GM21529 (cell line): ENCODE results near the gene LGI4.

Source experiments
- ATAC-seq: cut with Tn5 transposase; IDR thresholded peaks from one replicate; pipeline ENCODE4 v1.9.1; 2021; ENCODE audit not compliant: unreplicated experiment

The LGI4 gene

GRCh38 chr19:35124098-35125060 is 10.5 kb downstream of the LGI4 start:
- no peak for ATAC-seq

GRCh38 chr19:35123573-35123972 is 11.3 kb downstream of the LGI4 start:
- no peak for ATAC-seq

GRCh38 chr19:35122687-35123551 is 11.9 kb downstream of the LGI4 start:
- ATAC-seq: no peak

GRCh38 chr19:35120898-35121297 is 14.0 kb downstream of the LGI4 start:
- ATAC-seq: no peak

GRCh38 chr19:35120492-35120891 is 14.4 kb downstream of the LGI4 start:
- ATAC-seq: no peak

GRCh38 chr19:35119578-35120155 is 15.2 kb downstream of the LGI4 start:
- no peak for ATAC-seq

GRCh38 chr19:35119091-35119490 is 15.8 kb downstream of the LGI4 start:
- ATAC-seq: no peak

- no peak for ATAC-seq
Measured at GRCh38 chr19:35118268-35119020, 16.4 kb downstream of the LGI4 start.

GRCh38 chr19:35117799-35118198 is 17.1 kb downstream of the LGI4 start:
- no peak for ATAC-seq

GRCh38 chr19:35117116-35117515 is 17.7 kb downstream of the LGI4 start:
- ATAC-seq: no peak

GRCh38 chr19:35116072-35116801 is 18.6 kb downstream of the LGI4 start:
- ATAC-seq: no peak

GRCh38 chr19:35115177-35115951 is 19.5 kb downstream of the LGI4 start, which contains the start of gene FXYD3:
Gene FXYD3 (plus strand): TSS chr19:35115823. CDS start chr19:35119377, 3,554 bp downstream.
- no peak for ATAC-seq

- ATAC-seq: no peak
Measured at GRCh38 chr19:35114353-35115176, 20.3 kb downstream of the LGI4 start.

- ATAC-seq: no peak
Measured at GRCh38 chr19:35112995-35113688, 21.7 kb downstream of the LGI4 start.

- ATAC-seq: no peak
Measured at GRCh38 chr19:35110974-35111373, 23.9 kb downstream of the LGI4 start.

GRCh38 chr19:35109395-35110112 is 25.3 kb downstream of the LGI4 start:
- no peak for ATAC-seq

- no peak for ATAC-seq
Measured at GRCh38 chr19:35108730-35109129, 26.1 kb downstream of the LGI4 start.
